SK-N-SH treated with all-trans-retinoic acid at 6 μM for 48 hours (cell line): ENCODE measurements around the gene MESD.

ENCODE experiments used
- ATAC-seq: fragments of 200-7000 bp; cut with Tn5 transposase; 3 replicates; pipeline ENCODE4 v1.9.1; 2020; ENCODE audit warnings: mild to moderate bottlenecking, moderate library complexity
- BACH2 ChIP-seq: fragments of 250-450 bp; sonication (Bioruptor Pico); IDR thresholded peaks from 2 replicates; pipeline ENCODE4 v1.9.0; 2021; ENCODE audit warnings: mild to moderate bottlenecking, borderline replicate concordance
- CREB5 ChIP-seq: fragments of 250-450 bp; sonication (Bioruptor Pico); IDR thresholded peaks from 2 replicates; pipeline ENCODE4 v1.5.1; 2020; ENCODE audit warnings: low read depth, mild to moderate bottlenecking, moderate library complexity
- CSDC2 ChIP-seq: fragments of 250-450 bp; sonication (Bioruptor Pico); IDR thresholded peaks from 2 replicates; pipeline ENCODE4 v1.5.0; 2020; ENCODE audit warnings: mild to moderate bottlenecking, moderate library complexity
- CSRNP3 ChIP-seq: fragments of 250-450 bp; sonication (Bioruptor Pico); IDR thresholded peaks from 2 replicates; pipeline ENCODE4 v1.5.1; 2021; ENCODE audit warnings: mild to moderate bottlenecking, moderate library complexity
- GLIS3 ChIP-seq: fragments of 250-450 bp; sonication (Bioruptor Pico); IDR thresholded peaks from 2 replicates; pipeline ENCODE4 v1.5.0; 2020; ENCODE audit warnings: mild to moderate bottlenecking, moderate library complexity
- ISL1 ChIP-seq: fragments of 250-450 bp; sonication (Bioruptor Pico); IDR thresholded peaks from 2 replicates; pipeline ENCODE4 v2.1.2; 2022; ENCODE audit warnings: mild to moderate bottlenecking, moderate library complexity
- OSR1 ChIP-seq: fragments of 250-450 bp; sonication (Bioruptor Pico); IDR thresholded peaks from 2 replicates; pipeline ENCODE4 v1.8.0; 2022; ENCODE audit warnings: moderate library complexity, mild to moderate bottlenecking, inconsistent platforms
- PATZ1 ChIP-seq: fragments of 250-450 bp; sonication (Bioruptor Pico); IDR thresholded peaks from 2 replicates; pipeline ENCODE4 v1.8.0; 2020; ENCODE audit warnings: mild to moderate bottlenecking, moderate library complexity, borderline replicate concordance
- POU6F1 ChIP-seq: fragments of 250-450 bp; sonication (Bioruptor Pico); IDR thresholded peaks from 2 replicates; pipeline ENCODE4 v1.8.0; 2021; ENCODE audit warnings: low read depth, mild to moderate bottlenecking, moderate library complexity, borderline replicate concordance
- PPARA ChIP-seq: fragments of 250-450 bp; sonication (Bioruptor Pico); IDR thresholded peaks from 2 replicates; pipeline ENCODE4 v1.5.0; 2020; ENCODE audit warnings: mild to moderate bottlenecking, borderline replicate concordance
- RARB ChIP-seq: fragments of 250-450 bp; sonication (Bioruptor Pico); IDR thresholded peaks from 2 replicates; pipeline ENCODE4 v1.8.0; 2021; ENCODE audit warnings: mild to moderate bottlenecking, moderate library complexity
- SNAI2 ChIP-seq: fragments of 250-450 bp; sonication (Bioruptor Pico); IDR thresholded peaks from 2 replicates; pipeline ENCODE4 v1.5.0; 2020; ENCODE audit warnings: mild to moderate bottlenecking, moderate library complexity
- TCF4 ChIP-seq: fragments of 250-450 bp; sonication (Bioruptor Pico); IDR thresholded peaks from 2 replicates; pipeline ENCODE4 v1.8.0; 2021; ENCODE audit warnings: mild to moderate bottlenecking, moderate library complexity, borderline replicate concordance
- TOX ChIP-seq: fragments of 250-450 bp; sonication (Bioruptor Pico); IDR thresholded peaks from 2 replicates; pipeline ENCODE4 v1.8.0; 2021; ENCODE audit warnings: mild to moderate bottlenecking, moderate library complexity, borderline replicate concordance
- TSHZ2 ChIP-seq: fragments of 250-450 bp; sonication (Bioruptor Pico); IDR thresholded peaks from 2 replicates; pipeline ENCODE4 v1.5.0; 2020; ENCODE audit warnings: mild to moderate bottlenecking, moderate library complexity
- ZC3H10 ChIP-seq: fragments of 250-450 bp; sonication (Bioruptor Pico); IDR thresholded peaks from 2 replicates; pipeline ENCODE4 v1.5.1; 2021; ENCODE audit warnings: mild to moderate bottlenecking, moderate library complexity
- ZFP30 ChIP-seq: fragments of 450-650 bp; formaldehyde crosslinking; IDR thresholded peaks from 2 replicates; pipeline ENCODE4 v1.5.0; 2022; ENCODE audit warnings: mild to moderate bottlenecking, moderate library complexity
- ZNF565 ChIP-seq: fragments of 450-650 bp; formaldehyde crosslinking; conservative IDR thresholded peaks from 2 replicates; pipeline ENCODE4 v1.5.0; 2020; ENCODE audit warnings: low read depth, mild to moderate bottlenecking, moderate library complexity
- ZNF70 ChIP-seq: fragments of 450-650 bp; formaldehyde crosslinking; IDR thresholded peaks from 2 replicates; pipeline ENCODE4 v1.5.0; 2020; ENCODE audit warnings: mild to moderate bottlenecking, moderate library complexity
- ZNF8 ChIP-seq: fragments of 450-650 bp; formaldehyde crosslinking; IDR thresholded peaks from 2 replicates; pipeline ENCODE4 v1.5.0; 2020; ENCODE audit warnings: mild to moderate bottlenecking, moderate library complexity

Gene MESD

GRCh38 chr15:80937718-80938117, 51.9 kb downstream of the MESD start:
- TF ChIP-seq ZC3H10 (CRISPR knock-in tag) (no peak), ZNF8 (no peak), BACH2 (CRISPR knock-in tag) (no peak), ZNF70 (CRISPR knock-in tag) (no peak), GLIS3 (CRISPR knock-in tag) (no peak), SNAI2 (CRISPR knock-in tag) (no peak), OSR1 (CRISPR knock-in tag) (no peak), ISL1 (CRISPR knock-in tag) (no peak)
- no peak for ATAC-seq

- TF ChIP-seq SNAI2 (CRISPR knock-in tag) = no peak
- no peak for TF ChIP-seq CREB5 (CRISPR knock-in tag)
- no peak for TF ChIP-seq PATZ1 (CRISPR knock-in tag)
- no peak for TF ChIP-seq ZNF70 (CRISPR knock-in tag)
- no peak for ATAC-seq
Observed at GRCh38 chr15:80936288-80937078, 53.1 kb downstream of the MESD start.

GRCh38 chr15:80934761-80935221, 54.8 kb downstream of the MESD start:
- peak; percentile 73 for ATAC-seq
- TF ChIP-seq SNAI2 (CRISPR knock-in tag) = no peak
- TF ChIP-seq ZC3H10 (CRISPR knock-in tag) = no peak
- TF ChIP-seq ZFP30 (CRISPR knock-in tag) = no peak
- TF ChIP-seq CSRNP3 = no peak
- TF ChIP-seq POU6F1 (CRISPR knock-in tag) = no peak
- TF ChIP-seq TCF4 (CRISPR knock-in tag) = no peak
- TF ChIP-seq TOX (CRISPR knock-in tag) = no peak
- TF ChIP-seq ZNF70 (CRISPR knock-in tag) = no peak
- no peak for TF ChIP-seq BACH2 (CRISPR knock-in tag)
- TF ChIP-seq PPARA (CRISPR knock-in tag) = no peak
- no peak for TF ChIP-seq ZNF8
- TF ChIP-seq RARB (CRISPR knock-in tag) = no peak
- no peak for TF ChIP-seq PATZ1 (CRISPR knock-in tag)
- no peak for TF ChIP-seq GLIS3 (CRISPR knock-in tag)
- TF ChIP-seq CREB5 (CRISPR knock-in tag) = no peak
- TF ChIP-seq OSR1 (CRISPR knock-in tag) = no peak
- TF ChIP-seq CSDC2 (CRISPR knock-in tag) = no peak
- no peak for TF ChIP-seq TSHZ2 (CRISPR knock-in tag)
- TF ChIP-seq ISL1 (CRISPR knock-in tag) = no peak
- no peak for TF ChIP-seq ZNF565 (CRISPR knock-in tag)
